GM21825 (cell line): Measurements from ENCODE around the gene RERE.

Experiments used
- ATAC-seq: cut with Tn5 transposase; IDR thresholded peaks from one replicate; pipeline ENCODE4 v1.9.1; 2021; ENCODE audit warnings: mild to moderate bottlenecking, moderate library complexity; ENCODE audit not compliant: unreplicated experiment

Gene RERE

GRCh38 chr1:8359617-8360481, 457.6 kb downstream of the RERE start:
- no peak for ATAC-seq

GRCh38 chr1:8358897-8359616, 458.4 kb downstream of the RERE start:
- ATAC-seq: no peak

- ATAC-seq: no peak
Observed at GRCh38 chr1:8358241-8358896, 459.1 kb downstream of the RERE start.

GRCh38 chr1:8357329-8358101, 459.9 kb downstream of the RERE start:
- ATAC-seq: no peak

- no peak for ATAC-seq
Observed at GRCh38 chr1:8356256-8357209, 460.9 kb downstream of the RERE start.

- ATAC-seq: no peak
Observed at GRCh38 chr1:8355439-8356255, 461.8 kb downstream of the RERE start.

- ATAC-seq: no peak
Observed at GRCh38 chr1:8354038-8354437, 463.4 kb downstream of the RERE start.

GRCh38 chr1:8352886-8353785, 464.3 kb downstream of the RERE start:
- ATAC-seq: no peak

GRCh38 chr1:8352471-8352845, 465.0 kb downstream of the RERE start:
- ATAC-seq: no peak

GRCh38 chr1:8351693-8352470, 465.6 kb downstream of the RERE start:
- ATAC-seq: no peak

GRCh38 chr1:8350914-8351684, 466.3 kb downstream of the RERE start:
- ATAC-seq: no peak

- no peak for ATAC-seq
Observed at GRCh38 chr1:8349961-8350360, 467.5 kb downstream of the RERE start.

GRCh38 chr1:8349473-8349865, 468.0 kb downstream of the RERE start:
- ATAC-seq: no peak

- ATAC-seq: no peak
Observed at GRCh38 chr1:8348777-8349472, 468.5 kb downstream of the RERE start.

- ATAC-seq: no peak
Observed at GRCh38 chr1:8348047-8348776, 469.2 kb downstream of the RERE start.
